HG03521 (cell line): Measurements from ENCODE around the gene NKX2-4.
"Not testable (repeated sequence)": the region's sequence is repeated elsewhere in the genome, so short reads cannot be mapped to it uniquely, and the experiment has no call there.

Experiments used
- ATAC-seq: cut with Tn5 transposase; IDR thresholded peaks from one replicate; pipeline ENCODE4 v1.9.1; 2021; ENCODE audit warnings: mild to moderate bottlenecking, moderate library complexity; ENCODE audit not compliant: unreplicated experiment

The NKX2-4 gene

GRCh38 chr20:21394551-21394950 is 2.8 kb downstream of the NKX2-4 start:
- no peak for ATAC-seq

- no peak for ATAC-seq
Measured at GRCh38 chr20:21393816-21394519, 3.4 kb downstream of the NKX2-4 start.

GRCh38 chr20:21393166-21393565 is 4.2 kb downstream of the NKX2-4 start:
- no peak for ATAC-seq

GRCh38 chr20:21391972-21392352 is 5.4 kb downstream of the NKX2-4 start:
- no peak for ATAC-seq

GRCh38 chr20:21391185-21391971 is 5.9 kb downstream of the NKX2-4 start:
- no peak for ATAC-seq

- no peak for ATAC-seq
Measured at GRCh38 chr20:21390768-21391167, 6.6 kb downstream of the NKX2-4 start.

- no peak for ATAC-seq
Measured at GRCh38 chr20:21389368-21389767, 8.0 kb downstream of the NKX2-4 start.

- no peak for ATAC-seq
Measured at GRCh38 chr20:21388566-21388965, 8.8 kb downstream of the NKX2-4 start.

GRCh38 chr20:21387528-21387927 is 9.8 kb downstream of the NKX2-4 start:
- ATAC-seq, result no peak

GRCh38 chr20:21386111-21386510 is 11.2 kb downstream of the NKX2-4 start:
- no peak for ATAC-seq

- no peak for ATAC-seq
Measured at GRCh38 chr20:21384308-21384892, 12.9 kb downstream of the NKX2-4 start.

GRCh38 chr20:21381619-21382018 is 15.7 kb downstream of the NKX2-4 start:
- no peak for ATAC-seq

GRCh38 chr20:21380711-21381110 is 16.6 kb downstream of the NKX2-4 start:
- no peak for ATAC-seq

GRCh38 chr20:21378259-21378658 is 19.1 kb downstream of the NKX2-4 start:
- ATAC-seq, result no peak

GRCh38 chr20:21377701-21378100 is 19.6 kb downstream of the NKX2-4 start:
- ATAC-seq, result no peak

- ATAC-seq, result no peak
Measured at GRCh38 chr20:21376626-21377025, 20.7 kb downstream of the NKX2-4 start.

GRCh38 chr20:21373436-21373835 is 23.9 kb downstream of the NKX2-4 start:
- ATAC-seq, result no peak

GRCh38 chr20:21372016-21372415 is 25.3 kb downstream of the NKX2-4 start:
- ATAC-seq, result no peak

- no peak for ATAC-seq
Measured at GRCh38 chr20:21371193-21371592, 26.1 kb downstream of the NKX2-4 start.

- no peak for ATAC-seq
Measured at GRCh38 chr20:21368791-21369190, 28.5 kb downstream of the NKX2-4 start.

GRCh38 chr20:21366273-21366672 is 31.1 kb downstream of the NKX2-4 start:
- not testable (repeated sequence) for ATAC-seq

GRCh38 chr20:21365771-21366170 is 31.6 kb downstream of the NKX2-4 start:
- no peak for ATAC-seq
